NCI-H446 treated with DMSO at 0.1 percent for 48 hours (cell line): Measurements from ENCODE around the gene LETMD1.

ENCODE experiments used
- DNase-seq: peaks from one replicate; lab custom pipeline; 2025; lab: John Stamatoyannopoulos, UW

LETMD1 gene

GRCh38 chr12:51025836-51026638 lies 22.1 kb upstream of the LETMD1 start, which contains the start of gene SLC11A2:
TSS of gene SLC11A2 (minus strand) at chr12:51026384. CDS start at chr12:51010728, 15,656 bp downstream.
- DNase-seq = peak; percentile 81

DNA sequence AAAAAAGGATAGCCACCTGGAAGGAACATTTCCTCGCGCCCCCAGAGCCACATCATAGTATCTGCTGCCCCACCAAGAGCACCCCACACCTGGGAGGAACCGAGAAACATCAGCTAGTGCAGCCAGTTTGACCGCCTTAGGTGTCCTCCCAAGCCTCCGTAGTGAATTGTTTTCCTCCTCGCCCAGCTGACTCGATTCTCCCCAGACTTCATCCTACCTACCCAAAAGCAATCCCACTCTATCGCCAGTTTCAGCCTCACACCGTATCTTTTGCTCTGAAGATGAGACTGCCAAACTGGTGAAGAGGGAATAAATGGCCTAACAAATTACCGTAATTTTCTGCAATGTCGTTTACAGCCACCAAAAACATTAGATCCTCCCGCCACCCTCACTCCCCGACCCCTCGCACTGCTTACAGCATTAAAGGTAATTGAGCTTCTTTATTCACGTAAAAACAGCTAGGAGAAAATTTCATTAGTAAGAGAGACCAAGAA lies 20.7 kb upstream of the LETMD1 start:
- DNase-seq = no peak

DNA sequence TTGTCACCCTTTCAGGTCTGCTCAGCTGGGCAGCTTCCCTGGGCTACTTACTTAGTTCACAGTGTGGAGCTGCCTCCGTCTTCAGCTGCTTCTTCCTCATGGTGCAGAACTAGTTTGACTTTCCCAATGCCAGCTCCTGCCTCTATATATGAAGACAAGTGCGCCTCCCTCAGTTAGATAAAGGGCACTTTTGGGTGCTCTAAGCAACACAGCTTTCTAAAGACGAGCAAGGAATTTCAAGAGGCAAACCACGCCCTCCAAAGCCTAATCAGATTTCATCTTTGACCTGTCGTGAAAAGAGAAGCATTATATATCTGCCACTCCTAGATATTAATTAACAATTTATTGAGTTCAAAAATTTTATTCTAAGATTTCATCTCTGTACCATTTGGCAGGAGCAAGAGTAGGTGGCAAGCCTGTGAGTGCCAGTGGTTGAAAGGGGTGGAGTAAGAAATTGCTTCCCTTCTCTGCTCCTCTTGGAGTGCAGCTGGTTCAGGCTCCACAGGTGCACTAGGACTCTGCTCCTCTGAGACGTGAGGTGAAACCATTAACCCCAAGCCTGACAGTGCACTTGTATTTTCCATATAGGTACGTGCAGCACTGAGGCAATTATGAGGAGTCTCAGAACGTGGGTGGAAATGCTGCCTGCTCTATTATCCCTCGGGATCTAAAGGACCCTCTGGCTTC lies 19.9 kb upstream of the LETMD1 start:
- DNase-seq = peak; percentile 21

- no peak for DNase-seq
These were observed 19.3 kb upstream of the LETMD1 start for GRCh38 chr12:51028813-51029150.

DNA sequence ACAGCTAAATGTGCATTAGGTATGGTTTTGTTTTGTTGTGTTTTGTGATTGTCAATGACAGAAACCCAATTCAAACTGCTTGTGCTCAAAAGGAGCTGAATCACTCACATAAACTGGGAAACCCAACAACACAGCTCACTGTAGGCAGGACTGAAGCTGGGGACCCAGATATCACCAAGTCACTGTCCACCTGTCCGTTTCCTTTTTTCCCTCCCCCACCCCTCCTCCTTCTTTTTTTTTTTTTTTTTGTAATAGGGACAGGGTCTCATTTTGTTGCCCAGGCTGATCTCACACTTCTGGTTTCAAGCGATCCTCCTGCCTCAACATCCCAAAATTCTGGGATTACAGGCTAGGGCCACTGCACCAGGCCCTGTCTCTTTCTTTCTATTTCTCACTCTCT lies 15.1 kb upstream of the LETMD1 start:
- DNase-seq = no peak

DNA sequence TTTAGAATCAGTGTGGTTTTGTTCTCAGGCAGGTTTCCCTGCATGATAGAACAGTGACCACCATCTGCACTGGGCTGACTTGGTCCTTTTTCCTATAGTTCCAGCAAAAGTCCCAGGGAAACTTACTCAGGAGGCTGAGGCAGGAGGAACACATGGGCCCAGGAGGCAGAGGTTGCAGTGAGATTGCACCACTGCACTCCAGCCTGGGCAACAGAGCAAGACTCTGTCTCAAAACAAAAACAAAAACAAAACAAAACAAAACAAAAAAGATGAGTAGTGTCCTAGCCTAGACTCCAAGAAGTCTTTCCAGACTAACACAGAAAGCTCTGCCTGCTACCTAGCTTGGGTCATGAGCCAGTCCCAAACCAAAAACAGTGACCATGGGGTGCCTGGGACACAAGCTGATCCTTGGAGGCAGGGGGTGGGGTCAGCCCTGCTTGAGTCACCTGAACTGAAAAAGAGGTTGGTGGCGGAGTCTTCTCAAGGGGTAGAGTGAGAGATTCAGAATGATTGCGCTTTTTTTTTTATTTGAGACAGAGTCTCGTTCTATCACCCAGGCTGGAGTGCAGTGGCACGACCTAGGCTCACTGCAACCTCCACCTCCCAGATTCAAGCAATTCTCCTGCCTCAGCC lies 14.6 kb upstream of the LETMD1 start:
- no peak for DNase-seq

- no peak for DNase-seq
These were observed 11.8 kb upstream of the LETMD1 start for GRCh38 chr12:51036279-51036678.

GRCh38 chr12:51048661-51049251 lies 629 bp downstream of the LETMD1 start:
- DNase-seq = no peak

DNA sequence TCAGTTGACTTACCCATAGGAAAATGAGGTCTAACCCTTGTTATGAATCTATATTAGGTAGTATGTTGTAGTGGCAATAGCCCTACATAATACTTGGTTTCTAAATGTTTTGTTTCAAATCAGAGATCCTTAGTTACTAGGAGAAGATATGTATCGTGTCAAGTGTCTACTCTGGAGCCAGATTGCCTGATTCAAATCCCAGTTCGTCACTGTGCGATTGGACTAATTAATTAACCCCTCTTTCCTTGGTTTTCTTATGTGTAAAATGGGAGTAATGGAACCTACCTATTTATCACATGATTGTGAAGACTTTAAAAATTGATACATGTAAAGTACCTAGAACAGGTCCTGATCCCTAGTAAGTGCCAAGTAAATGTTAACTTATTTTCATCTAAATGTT lies 1.4 kb downstream of the LETMD1 start:
- no peak for DNase-seq

GRCh38 chr12:51051787-51052186 lies 3.7 kb downstream of the LETMD1 start:
- no peak for DNase-seq

DNA sequence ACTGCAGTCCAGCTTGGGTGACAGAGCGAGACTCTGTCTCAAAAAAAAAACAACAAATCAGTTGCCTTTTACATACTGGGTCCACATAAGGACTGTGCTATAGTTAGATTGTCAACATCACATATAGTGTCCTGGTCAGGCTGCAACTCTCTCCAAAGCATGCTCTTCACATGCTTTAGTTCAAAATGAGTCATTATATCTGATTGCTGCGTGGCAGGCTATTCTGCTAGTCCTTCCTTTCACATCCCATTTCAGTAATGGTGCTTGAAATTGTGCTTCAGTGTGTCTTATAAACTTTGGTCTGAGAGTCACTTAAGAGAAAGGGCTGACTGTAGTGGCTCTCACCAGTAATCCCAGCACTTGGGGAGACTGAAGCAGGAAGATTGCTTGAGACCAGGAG lies 6.9 kb downstream of the LETMD1 start:
- no peak for DNase-seq

DNA sequence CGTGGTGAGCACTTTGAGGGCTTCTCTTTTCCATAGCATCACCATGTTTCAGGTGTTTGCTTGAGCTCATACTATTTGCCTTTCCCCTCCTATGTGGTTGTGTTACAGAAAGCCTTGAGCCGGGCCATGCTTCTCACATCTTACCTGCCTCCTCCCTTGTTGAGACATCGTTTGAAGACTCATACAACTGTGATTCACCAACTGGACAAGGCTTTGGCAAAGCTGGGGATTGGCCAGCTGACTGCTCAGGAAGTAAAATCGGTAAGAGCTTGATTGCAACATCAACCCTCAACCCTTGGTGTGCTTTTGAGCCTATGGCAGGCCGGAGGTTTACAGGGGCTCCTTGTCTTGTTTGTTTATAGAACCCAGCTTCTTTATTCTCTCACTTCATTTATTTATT lies 8.1 kb downstream of the LETMD1 start:
- DNase-seq = no peak

GRCh38 chr12:51059086-51059485 lies 11.0 kb downstream of the LETMD1 start:
- no peak for DNase-seq

DNA sequence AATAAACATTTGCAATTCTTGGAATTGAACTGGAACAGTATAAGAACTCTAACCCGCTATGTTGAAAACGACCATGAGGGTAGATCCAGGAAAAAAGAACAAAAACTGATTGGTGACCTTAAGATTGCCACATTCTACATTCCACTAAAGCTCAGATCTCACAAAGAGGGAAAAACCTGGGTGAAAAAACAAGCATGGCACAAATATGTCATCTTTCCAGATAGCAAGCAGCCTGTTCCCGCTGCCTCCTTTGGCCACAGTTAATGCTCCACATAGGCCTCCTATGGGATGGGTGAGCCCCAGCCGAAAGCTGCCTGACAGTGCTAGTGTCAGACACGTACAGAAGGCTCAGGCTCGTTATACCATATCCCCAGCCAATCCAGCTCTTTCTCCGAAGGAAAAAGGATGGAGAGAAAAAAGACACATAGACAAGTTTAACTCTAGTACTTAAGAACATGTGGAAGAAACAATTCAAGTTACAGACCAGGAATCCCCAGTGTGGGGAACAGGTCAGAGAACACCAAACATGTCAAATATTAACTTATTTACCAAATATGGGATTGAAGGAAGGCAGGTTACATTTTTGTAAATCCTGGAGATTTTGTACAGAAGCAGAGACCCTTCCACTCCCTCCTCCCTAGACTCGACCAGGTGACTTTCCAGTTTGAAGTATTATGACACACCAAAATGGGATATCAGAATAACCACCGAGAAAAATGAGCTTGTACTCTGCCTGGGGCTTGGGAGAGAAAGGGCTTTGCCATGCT lies 14.7 kb downstream of the LETMD1 start:
- no peak for DNase-seq

GRCh38 chr12:51065530-51065929 lies 17.4 kb downstream of the LETMD1 start:
- no peak for DNase-seq

DNA sequence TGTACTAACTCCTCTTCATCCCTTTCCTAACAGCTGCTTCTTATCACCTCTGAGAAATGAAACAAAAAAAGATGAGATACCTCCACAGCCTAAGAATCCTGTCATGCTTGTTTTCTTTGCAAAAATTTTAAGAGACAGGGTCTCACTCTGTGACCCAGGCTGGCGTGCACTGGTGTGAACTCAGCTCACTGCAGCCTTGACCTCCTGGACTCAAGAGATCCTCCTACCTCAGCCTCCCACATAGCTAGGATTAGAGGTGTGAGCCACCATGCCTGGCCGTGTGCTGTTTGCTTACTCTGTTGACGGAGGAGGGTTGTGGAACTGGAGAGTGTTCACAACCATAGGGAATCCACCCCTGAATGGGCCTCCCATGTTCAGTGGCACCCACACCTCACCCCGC lies 19.1 kb downstream of the LETMD1 start:
- no peak for DNase-seq

GRCh38 chr12:51067771-51068170 lies 19.6 kb downstream of the LETMD1 start:
- no peak for DNase-seq

DNA sequence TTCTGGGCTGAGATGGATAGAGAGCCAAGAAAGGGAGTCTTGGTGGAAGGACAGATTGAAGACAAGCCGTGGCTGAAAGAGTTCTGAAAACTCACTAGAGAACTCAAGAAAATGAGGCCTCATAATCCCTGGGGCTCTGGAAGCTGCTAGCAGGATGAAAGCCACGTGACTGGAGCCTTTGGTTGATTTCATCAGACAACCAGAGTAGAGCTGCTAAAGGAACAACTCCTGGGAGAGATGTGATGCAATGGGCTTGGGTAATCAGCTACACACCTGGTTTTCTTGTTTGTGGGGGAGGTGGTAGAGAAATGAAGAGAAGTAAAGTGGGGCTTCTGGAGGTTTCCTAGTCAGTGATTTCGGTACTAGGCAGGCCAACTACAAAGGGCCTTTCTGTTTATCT lies 21.9 kb downstream of the LETMD1 start:
- DNase-seq = no peak

- no peak for DNase-seq
These were observed 23.5 kb downstream of the LETMD1 start for GRCh38 chr12:51071663-51072062.

DNA sequence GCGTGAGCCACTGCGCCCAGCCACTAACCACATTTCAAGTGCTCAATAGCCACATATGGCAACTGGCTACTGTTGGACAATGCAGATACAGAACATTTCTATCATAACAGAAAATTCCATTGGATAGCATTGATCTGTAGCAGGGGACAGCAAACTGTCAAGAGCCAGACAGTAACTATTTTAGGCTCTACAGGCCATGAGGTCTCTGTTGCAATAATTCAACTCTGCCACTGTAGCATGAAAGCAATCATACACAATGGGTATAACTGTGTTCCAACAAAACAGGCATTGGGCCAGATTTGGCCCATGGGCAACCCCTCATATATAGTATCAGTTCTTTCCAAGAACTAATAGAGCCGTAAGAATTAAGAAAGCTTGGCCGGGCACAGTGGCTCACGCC lies 27.3 kb downstream of the LETMD1 start:
- no peak for DNase-seq

DNA sequence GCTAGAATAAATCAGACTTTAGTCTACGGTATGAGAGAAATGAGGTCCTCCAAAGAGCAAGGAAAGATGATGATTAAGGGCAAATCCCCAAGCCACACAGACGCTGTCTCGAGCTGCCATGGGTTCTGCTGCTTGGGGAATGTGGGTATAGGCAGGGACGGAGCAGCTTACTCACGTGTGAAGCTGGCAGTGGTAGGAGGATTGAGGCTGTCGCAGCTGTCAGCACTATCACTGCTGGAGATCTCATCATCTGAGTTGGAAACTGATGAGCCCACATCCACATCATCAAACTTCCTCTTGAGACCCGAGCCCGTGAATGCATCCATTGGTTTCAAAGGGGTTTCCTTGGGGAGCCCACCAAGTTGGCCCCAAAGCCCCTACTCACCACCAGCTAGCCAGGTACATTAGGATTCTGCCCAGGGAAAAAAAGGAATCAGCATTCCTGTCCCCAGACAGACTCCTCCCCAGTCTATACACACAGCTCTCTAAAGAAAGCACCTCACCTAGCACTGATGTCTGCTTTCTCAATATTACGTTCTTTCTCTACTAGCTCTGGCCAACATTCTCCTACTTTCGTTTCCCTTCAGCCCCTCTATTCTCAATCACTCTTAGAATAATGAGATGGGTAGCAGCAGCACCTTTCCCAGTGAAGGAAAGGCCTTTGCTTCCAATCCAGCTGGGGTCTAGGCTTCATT lies 28.3 kb downstream of the LETMD1 start:
- no peak for DNase-seq
